Neural cell (in vitro differentiated cells): ENCODE results near the gene LHX5. TPM values are rescaled to one million over a fixed set of nuclear protein-coding genes. Genes with fewer than 3 reads are reported as not detected.

Experiments used
- H2AFZ ChIP-seq: fragments of 200-600, 300-800 bp; sonication (generic), shearing (Covaris generic); 2 replicates; pipeline ENCODE4 v1.6.0; 2014; ENCODE audit warnings: low read depth, mild to moderate bottlenecking, antibody characterized with exemption, low read length, moderate library complexity
- H3F3A ChIP-seq: fragments of 200-600 bp; shearing (Covaris generic); 2 replicates; pipeline ENCODE4 v1.6.1; 2016; ENCODE audit warnings: mild to moderate bottlenecking, moderate library complexity, mixed read lengths, antibody characterized with exemption, low read length; ENCODE audit not compliant: insufficient read depth, poor library complexity, severe bottlenecking
- H3K27ac ChIP-seq: fragments of 200-600, 300-800 bp; sonication (generic), shearing (Covaris generic); 2 replicates; pipeline ENCODE4 v1.5.1; 2014; ENCODE audit warnings: mild to moderate bottlenecking, low read length, moderate library complexity
- H3K27me3 ChIP-seq: fragments of 300-800, 200-600 bp; sonication (generic), shearing (Covaris generic); 2 replicates; pipeline ENCODE4 v1.6.0; 2014; ENCODE audit warnings: mild to moderate bottlenecking, low read depth, low read length, moderate library complexity; ENCODE audit not compliant: insufficient read depth
- H3K36me3 ChIP-seq: fragments of 300-800, 200-600 bp; sonication (generic), shearing (Covaris generic); 2 replicates; pipeline ENCODE4 v1.5.1; 2014; ENCODE audit warnings: mild to moderate bottlenecking, antibody characterized with exemption, low read length, moderate library complexity; ENCODE audit not compliant: insufficient read depth
- H3K4me2 ChIP-seq: fragments of 300-800, 200-600 bp; sonication (generic), shearing (Covaris generic); 2 replicates; pipeline ENCODE4 v1.6.0; 2014; ENCODE audit warnings: mild to moderate bottlenecking, low read length
- H3K4me3 ChIP-seq: fragments of 300-800, 200-600 bp; sonication (generic), shearing (Covaris generic); 2 replicates; pipeline ENCODE4 v1.5.1; 2014; ENCODE audit warnings: mild to moderate bottlenecking, low read length, moderate library complexity
- H3K79me2 ChIP-seq: fragments of 200-600 bp; shearing (Covaris generic); replicated peaks from 2 replicates; pipeline ENCODE4 v1.6.0; 2014; ENCODE audit warnings: mild to moderate bottlenecking, low read length, moderate library complexity; ENCODE audit not compliant: insufficient read depth
- H3K9ac ChIP-seq: fragments of 300-800, 200-600 bp; sonication (generic), shearing (Covaris generic); 2 replicates; pipeline ENCODE4 v1.6.1; 2016; ENCODE audit warnings: mild to moderate bottlenecking, low read length, mixed read lengths
- H3K9me2 ChIP-seq: fragments of 200-600 bp; shearing (Covaris generic); 2 replicates; pipeline ENCODE4 v1.6.1; 2016; ENCODE audit warnings: mild to moderate bottlenecking, low read length, mixed read lengths; ENCODE audit not compliant: insufficient read depth
- H3K9me3 ChIP-seq: fragments of 200-600, 300-800 bp; sonication (generic), shearing (Covaris generic); 2 replicates; pipeline ENCODE4 v1.6.1; 2016; ENCODE audit warnings: mild to moderate bottlenecking, mixed run types, low read length, moderate library complexity, mixed read lengths
- H4K20me1 ChIP-seq: fragments of 200-600 bp; shearing (Covaris generic); 2 replicates; pipeline ENCODE4 v1.6.1; 2016; ENCODE audit warnings: mild to moderate bottlenecking, mixed run types; ENCODE audit not compliant: insufficient read depth
- CTCF ChIP-seq: fragments of 450-650 bp; IDR thresholded peaks from 2 replicates; pipeline ENCODE4 v1.5.1; 2014; ENCODE audit warnings: antibody characterized with exemption, mild to moderate bottlenecking, moderate library complexity; ENCODE audit not compliant: poor library complexity, severe bottlenecking
- EP300 ChIP-seq: fragments of 450-650 bp; conservative IDR thresholded peaks from 2 replicates; pipeline ENCODE4 v1.6.1; 2014; ENCODE audit warnings: antibody characterized with exemption, mild to moderate bottlenecking, moderate library complexity; ENCODE audit not compliant: poor library complexity, severe bottlenecking
- EZH2 ChIP-seq: fragments of 200-600, 300-800 bp; shearing (Covaris generic), sonication (generic); IDR thresholded peaks from 2 replicates; pipeline ENCODE4 v1.6.1; 2014; ENCODE audit warnings: antibody characterized with exemption, low read length, borderline replicate concordance, mild to moderate bottlenecking; ENCODE audit not compliant: insufficient read depth, poor library complexity, severe bottlenecking
- MXI1 ChIP-seq: fragments of 450-650 bp; conservative IDR thresholded peaks from 2 replicates; pipeline ENCODE4 v1.6.1; 2014; ENCODE audit warnings: antibody characterized with exemption, mild to moderate bottlenecking; ENCODE audit not compliant: poor library complexity, severe bottlenecking
- POLR2AphosphoS5 ChIP-seq: IDR thresholded peaks from 2 replicates; pipeline ENCODE4 v1.6.1; 2012
- RAD21 ChIP-seq: fragments of 450-650 bp; conservative IDR thresholded peaks from 2 replicates; pipeline ENCODE4 v1.6.1; 2014; ENCODE audit warnings: antibody characterized with exemption, mild to moderate bottlenecking, moderate library complexity
- REST ChIP-seq: IDR thresholded peaks from 2 replicates; pipeline ENCODE4 v1.6.1; 2012; ENCODE audit warnings: borderline replicate concordance
- SMC3 ChIP-seq: fragments of 450-650 bp; conservative IDR thresholded peaks from 2 replicates; pipeline ENCODE4 v1.6.1; 2014; ENCODE audit warnings: antibody characterized with exemption, mild to moderate bottlenecking, moderate library complexity; ENCODE audit not compliant: poor library complexity
- TAF1 ChIP-seq: IDR thresholded peaks from 2 replicates; pipeline ENCODE4 v1.6.1; 2012; ENCODE audit warnings: low read depth
- polyA plus RNA-seq: library from polyadenylated mRNA; depleted of rRNA; stranded (reverse); fragments of >200 nt; gene quantifications from 2 replicates; pipeline ENCODE4 v1.2.3, GENCODE V29; 2014

LHX5 gene
- polyA plus RNA-seq, 1 donor from 2014 or later, result 3.8 TPM

- no peak overlapping the region for H3K9ac ChIP-seq
- no peak for TF ChIP-seq EZH2
- no peak for TF ChIP-seq EP300
- no peak for TF ChIP-seq CTCF
- no peak for TF ChIP-seq SMC3
- TF ChIP-seq RAD21, result no peak
- no peak for TF ChIP-seq REST
- no peak for TF ChIP-seq MXI1
- no peak for TF ChIP-seq TAF1
- TF ChIP-seq POLR2AphosphoS5, result no peak
Measured at GRCh38 chr12:113453330-113453729, 18.3 kb downstream of the LHX5 start.

GRCh38 chr12:113452458-113452857 is 19.2 kb downstream of the LHX5 start:
- no peaks in the 10 kb centered on the region for H3K27me3 ChIP-seq
- no peaks in the 10 kb centered on the region for H4K20me1 ChIP-seq
- no peak overlapping the region for H3K9ac ChIP-seq
- no peak overlapping the region for H2AFZ ChIP-seq
- H3K79me2 ChIP-seq, result no peaks in the 10 kb centered on the region
- no peaks in the 10 kb centered on the region for H3K9me2 ChIP-seq
- H3K4me3 ChIP-seq, result no peak overlapping the region
- no peaks in the 10 kb centered on the region for H3F3A ChIP-seq
- no peak for TF ChIP-seq EZH2
- no peak for TF ChIP-seq EP300
- no peak for TF ChIP-seq POLR2AphosphoS5
- TF ChIP-seq SMC3, result no peak
- no peak for TF ChIP-seq CTCF
- no peak for TF ChIP-seq MXI1
- no peak for TF ChIP-seq REST
- TF ChIP-seq RAD21, result no peak
- TF ChIP-seq TAF1, result no peak
- H3K4me2 ChIP-seq, result no peak overlapping the region
- no peaks in the 10 kb centered on the region for H3K9me3 ChIP-seq
- H3K36me3 ChIP-seq, result no peaks in the 10 kb centered on the region
- no peak overlapping the region for H3K27ac ChIP-seq

More at GRCh38 chr12:113453330-113453729, 18.3 kb downstream of the LHX5 start:
- no peak overlapping the region for H3K4me2 ChIP-seq
- H3K79me2 ChIP-seq, result no peaks in the 10 kb centered on the region
- no peaks in the 10 kb centered on the region for H3K9me2 ChIP-seq
- no peaks in the 10 kb centered on the region for H4K20me1 ChIP-seq
- H3K36me3 ChIP-seq, result no peaks in the 10 kb centered on the region
- H3F3A ChIP-seq, result no peaks in the 10 kb centered on the region
- H3K4me3 ChIP-seq, result no peak overlapping the region
- H2AFZ ChIP-seq, result no peak overlapping the region
- no peak overlapping the region for H3K27ac ChIP-seq
- H3K27me3 ChIP-seq, result no peaks in the 10 kb centered on the region
- no peaks in the 10 kb centered on the region for H3K9me3 ChIP-seq
